IPS-20b (cell line): ENCODE results near the gene FAM217B.
A peak's percentile ranks its signal among the peaks of the same experiment; 100 is the strongest.

ENCODE experiments used
- H3K27ac ChIP-seq: one replicate; pipeline ENCODE4 v1.5.1; 2013; ENCODE audit warnings: low read length
- H3K27me3 ChIP-seq: 2 replicates; pipeline ENCODE4 v1.6.1; 2013; ENCODE audit warnings: mild to moderate bottlenecking, low read length, inconsistent platforms; ENCODE audit not compliant: insufficient read depth
- H3K36me3 ChIP-seq: 2 replicates; pipeline ENCODE4 v1.6.1; 2013; ENCODE audit warnings: low read depth, mild to moderate bottlenecking, inconsistent platforms, low read length, moderate library complexity; ENCODE audit not compliant: insufficient read depth
- H3K4me1 ChIP-seq: 2 replicates; pipeline ENCODE4 v1.6.1; 2013; ENCODE audit warnings: mild to moderate bottlenecking, control low read depth, inconsistent platforms, low read length, moderate library complexity; ENCODE audit not compliant: insufficient read depth
- H3K4me3 ChIP-seq: 2 replicates; pipeline ENCODE4 v1.5.1; 2013; ENCODE audit warnings: mild to moderate bottlenecking, low read length, inconsistent platforms
- H3K9ac ChIP-seq: 2 replicates; pipeline ENCODE4 v1.6.1; 2013; ENCODE audit warnings: low read depth, mild to moderate bottlenecking, inconsistent platforms, low read length, moderate library complexity
- H3K9me3 ChIP-seq: 2 replicates; pipeline ENCODE4 v1.6.1; 2013; ENCODE audit warnings: mild to moderate bottlenecking, low read depth, low read length, inconsistent platforms; ENCODE audit not compliant: insufficient read depth

The FAM217B gene

GRCh38 chr20:59939052-59939878, 924 bp upstream of the FAM217B start:
- Histone ChIP-seq H3K27me3 (peaks cover 47% of the 10 kb centered on the region), H3K4me3 (peak overlapping the region; percentile 83; the same call in 1 of the 2 replicates), H3K36me3 (peaks cover 23% of the 10 kb centered on the region), H3K4me1 (peaks cover 6% of the 10 kb centered on the region; the same call in 1 of the 2 replicates), H3K9ac (no peak overlapping the region; the same call in 1 of the 2 replicates), H3K9me3 (peaks cover 7% of the 10 kb centered on the region; the same call in 1 of the 2 replicates), H3K27ac (no peak overlapping the region)

- Histone ChIP-seq H3K27me3 (peaks cover 41% of the 10 kb centered on the region), H3K4me3 (peak overlapping the region; percentile 83), H3K9me3 (peaks cover 7% of the 10 kb centered on the region; the same call in 1 of the 2 replicates), H3K9ac (peak overlapping the region; percentile 96; the same call in 1 of the 2 replicates), H3K27ac (no peak overlapping the region), H3K36me3 (peaks cover 29% of the 10 kb centered on the region), H3K4me1 (peaks cover 6% of the 10 kb centered on the region; the same call in 1 of the 2 replicates)
Observed at GRCh38 chr20:59939879-59940128, 385 bp upstream of the FAM217B start.

GRCh38 chr20:59940956-59941294, 736 bp downstream of the FAM217B start:
- H3K4me1 ChIP-seq = peaks cover 15% of the 10 kb centered on the region; the same call in 1 of the 2 replicates

GRCh38 chr20:59942245-59942644, 2.1 kb downstream of the FAM217B start:
- no peak overlapping the region for H3K27ac ChIP-seq
- H3K4me1 ChIP-seq = peaks cover 19% of the 10 kb centered on the region; the same call in 1 of the 2 replicates
- H3K27me3 ChIP-seq = peaks cover 20% of the 10 kb centered on the region
- H3K9me3 ChIP-seq = peaks cover 7% of the 10 kb centered on the region; the same call in 1 of the 2 replicates
- peaks cover 42% of the 10 kb centered on the region for H3K36me3 ChIP-seq
- H3K9ac ChIP-seq = no peak overlapping the region
- no peak overlapping the region for H3K4me3 ChIP-seq

More at GRCh38 chr20:59940956-59941294, 736 bp downstream of the FAM217B start:
- peak overlapping the region; percentile 73 for H3K27ac ChIP-seq
- H3K9ac ChIP-seq = peak overlapping the region; percentile 96
- H3K36me3 ChIP-seq = peaks cover 40% of the 10 kb centered on the region
- peaks cover 7% of the 10 kb centered on the region; the same call in 1 of the 2 replicates for H3K9me3 ChIP-seq
- peaks cover 31% of the 10 kb centered on the region for H3K27me3 ChIP-seq
- peak overlapping the region; percentile 83 for H3K4me3 ChIP-seq

- Histone ChIP-seq H3K27me3 (no peaks in the 10 kb centered on the region), H3K4me3 (no peak overlapping the region), H3K27ac (no peak overlapping the region), H3K9ac (no peak overlapping the region), H3K9me3 (no peaks in the 10 kb centered on the region), H3K4me1 (peaks cover 19% of the 10 kb centered on the region; the same call in 1 of the 2 replicates), H3K36me3 (peaks cover 46% of the 10 kb centered on the region)
Observed at GRCh38 chr20:59944726-59945125, 4.5 kb downstream of the FAM217B start.

GRCh38 chr20:59945175-59945574, 5.0 kb downstream of the FAM217B start:
- no peaks in the 10 kb centered on the region for H3K9me3 ChIP-seq
- peak overlapping the region; percentile 32 for H3K27ac ChIP-seq
- no peak overlapping the region for H3K4me3 ChIP-seq

GRCh38 chr20:59945731-59946130, 5.5 kb downstream of the FAM217B start:
- peaks cover 46% of the 10 kb centered on the region for H3K36me3 ChIP-seq
- H3K27ac ChIP-seq = peak overlapping the region; percentile 32
- H3K9me3 ChIP-seq = no peaks in the 10 kb centered on the region
- peaks cover 19% of the 10 kb centered on the region; the same call in 1 of the 2 replicates for H3K4me1 ChIP-seq
- H3K4me3 ChIP-seq = 0 out of 2 replicates have a peak overlapping the region, but pooled peaks have one; percentile 2
- no peaks in the 10 kb centered on the region for H3K27me3 ChIP-seq
- H3K9ac ChIP-seq = 0 out of 2 replicates have a peak overlapping the region, but pooled peaks have one; percentile 10

More at GRCh38 chr20:59945175-59945574, 5.0 kb downstream of the FAM217B start:
- H3K9ac ChIP-seq = no peak overlapping the region
- H3K36me3 ChIP-seq = peaks cover 46% of the 10 kb centered on the region
- H3K27me3 ChIP-seq = no peaks in the 10 kb centered on the region
- H3K4me1 ChIP-seq = peaks cover 19% of the 10 kb centered on the region; the same call in 1 of the 2 replicates

GRCh38 chr20:59947376-59947775, 7.2 kb downstream of the FAM217B start:
- Histone ChIP-seq H3K4me3 (no peak overlapping the region), H3K27me3 (no peaks in the 10 kb centered on the region), H3K4me1 (peaks cover 13% of the 10 kb centered on the region; the same call in 1 of the 2 replicates), H3K9me3 (no peaks in the 10 kb centered on the region), H3K36me3 (peaks cover 42% of the 10 kb centered on the region), H3K9ac (no peak overlapping the region), H3K27ac (no peak overlapping the region)

GRCh38 chr20:59948212-59948611, 8.0 kb downstream of the FAM217B start:
- Histone ChIP-seq H3K36me3 (peaks cover 33% of the 10 kb centered on the region), H3K9ac (no peak overlapping the region), H3K4me1 (peaks cover 13% of the 10 kb centered on the region; the same call in 1 of the 2 replicates), H3K9me3 (no peaks in the 10 kb centered on the region), H3K27me3 (no peaks in the 10 kb centered on the region), H3K27ac (no peak overlapping the region), H3K4me3 (no peak overlapping the region)

- Histone ChIP-seq H3K4me1 (peaks cover 13% of the 10 kb centered on the region; the same call in 1 of the 2 replicates), H3K36me3 (peaks cover 25% of the 10 kb centered on the region), H3K9me3 (no peaks in the 10 kb centered on the region), H3K4me3 (no peak overlapping the region), H3K27ac (no peak overlapping the region), H3K27me3 (no peaks in the 10 kb centered on the region), H3K9ac (no peak overlapping the region)
Observed at GRCh38 chr20:59948828-59949720, 8.9 kb downstream of the FAM217B start.

GRCh38 chr20:59949911-59950310, 9.7 kb downstream of the FAM217B start:
- Histone ChIP-seq H3K9me3 (no peaks in the 10 kb centered on the region), H3K4me3 (no peak overlapping the region), H3K27ac (no peak overlapping the region), H3K4me1 (peaks cover 13% of the 10 kb centered on the region; the same call in 1 of the 2 replicates), H3K27me3 (no peaks in the 10 kb centered on the region), H3K9ac (no peak overlapping the region), H3K36me3 (peaks cover 16% of the 10 kb centered on the region)
